Lower leg skin (tissue), 4 donors: ENCODE results near the gene LDB2. TPM values are rescaled to one million over a fixed set of nuclear protein-coding genes. Genes with fewer than 3 reads are reported as not detected.

Source experiments
- DNase-seq, 2 donors: peaks; one replicate each; pipeline ENCODE4 v3.0.0-alpha.2; 2019; ENCODE audit warnings: low spot score in 2 of 2
- H3K4me3 ChIP-seq: fragments of 200-600 bp; sonication (generic); 2 replicates; pipeline ENCODE4 v1.5.1; 2017; ENCODE audit warnings: mild to moderate bottlenecking, low read depth; ENCODE audit not compliant: poor library complexity, severe bottlenecking
- CTCF ChIP-seq, 3 donors: fragments of 450-650 bp; IDR thresholded peaks; one replicate each; pipeline ENCODE4 v1.5.1; 2016; ENCODE audit warnings: antibody characterized with exemption in 3 of 3, mild to moderate bottlenecking in 3 of 3, moderate library complexity in 2 of 3
- POLR2A ChIP-seq, 2 donors: fragments of 450-650 bp; IDR thresholded peaks; one replicate each; pipeline ENCODE4 v1.6.1; 2016 to 2017; ENCODE audit warnings: antibody characterized with exemption in 2 of 2, mild to moderate bottlenecking in 1 of 2, moderate library complexity in 1 of 2
- WGBS, 2 donors: methylation state at CpG; one replicate each; pipeline ENCODE4 v1.1.5; 2018; 5-methylcytosine and 5-hydroxymethylcytosine counted together
- intact Hi-C: fragments of 100-400 bp; cut with DNase I; formaldehyde crosslinking; loops from one replicate; pipeline ENCODE4 v1.15.0; 2023; ENCODE audit warnings: low total_unique reads
- total RNA-seq, 4 donors: library from RNA; depleted of rRNA; stranded (reverse); fragments of >200 nt; gene quantifications; one replicate each; pipeline ENCODE4 v1.1.0, GENCODE V29; 2016

The LDB2 gene
- total RNA-seq, 4 donors from 2014 or later: 5.4 to 14.0 (median 7.8) TPM

- TF ChIP-seq POLR2A (IDR thresholded peaks at IDR 0.05) (no peak), CTCF (IDR thresholded peaks at IDR 0.05) (no peak)
- no peak overlapping the region for H3K4me3 ChIP-seq
- no peak for DNase-seq
- 81% methylated on average over 3 of the region's 3 CpGs for WGBS, 2 donors
- intact Hi-C loops: no loop called here
These were observed 78.8 kb downstream of the LDB2 start for GRCh38 chr4:16819652-16820051.

GRCh38 chr4:16818005-16818404 is 80.4 kb downstream of the LDB2 start:
- no peak overlapping the region for H3K4me3 ChIP-seq
- intact Hi-C loops: no loop called here
- 72 to 92% methylated on average over 3 of the region's 3 CpGs for WGBS, 2 donors
- TF ChIP-seq CTCF (IDR thresholded peaks at IDR 0.05) (no peak), POLR2A (IDR thresholded peaks at IDR 0.05) (no peak)
- no peak for DNase-seq

- DNase-seq: no peak
- TF ChIP-seq CTCF (IDR thresholded peaks at IDR 0.05) (no peak), POLR2A (IDR thresholded peaks at IDR 0.05) (no peak)
- intact Hi-C loops: no loop called here
- WGBS, 2 donors: 92 to 94% methylated on average over 1 of the region's 1 CpG
- no peak overlapping the region for H3K4me3 ChIP-seq
These were observed 81.2 kb downstream of the LDB2 start for GRCh38 chr4:16817286-16817685.

- TF ChIP-seq CTCF (IDR thresholded peaks at IDR 0.05): no peak
- TF ChIP-seq POLR2A (IDR thresholded peaks at IDR 0.05): no peak
- no peak overlapping the region for H3K4me3 ChIP-seq
- WGBS, 2 donors: 73 to 79% methylated on average over 1 of the region's 1 CpG
- intact Hi-C loops: no loop called here
- no peak for DNase-seq
These were observed 84.1 kb downstream of the LDB2 start for GRCh38 chr4:16814361-16814760.

- no peak overlapping the region for H3K4me3 ChIP-seq
- intact Hi-C loops: no loop called here
- no peak for TF ChIP-seq CTCF (IDR thresholded peaks at IDR 0.05)
- no peak for TF ChIP-seq POLR2A (IDR thresholded peaks at IDR 0.05)
- 85 to 88% methylated on average over 3 of the region's 3 CpGs for WGBS, 2 donors
- DNase-seq: no peak
These were observed 86.4 kb downstream of the LDB2 start for GRCh38 chr4:16812041-16812440.

GRCh38 chr4:16809943-16810342 is 88.5 kb downstream of the LDB2 start:
- intact Hi-C loops: no loop called here
- 68 to 74% methylated on average over 3 of the region's 3 CpGs for whole genome bisulfite sequencing, 2 donors
- no peak for DNase-seq

More at GRCh38 chr4:16809943-16810342, 88.5 kb downstream of the LDB2 start:
- no peak for TF ChIP-seq POLR2A (IDR thresholded peaks at IDR 0.05)
- no peak for TF ChIP-seq CTCF (IDR thresholded peaks at IDR 0.05)
- no peak overlapping the region for H3K4me3 ChIP-seq
